H9 (cell line): Measurements from ENCODE around the gene EHD2. TPM values are rescaled to one million over a fixed set of nuclear protein-coding genes. Genes with fewer than 3 reads are reported as not detected.

Experiments
- DNase-seq: peaks from one replicate; pipeline ENCODE4 v3.0.0-alpha.2; 2017
- H2AFZ ChIP-seq: one replicate; pipeline ENCODE4 v1.6.1; 2013; ENCODE audit warnings: mild to moderate bottlenecking, low read length, control low read depth, moderate library complexity
- H2AK5ac ChIP-seq: 2 replicates; pipeline ENCODE4 v1.6.1; 2013; ENCODE audit warnings: low read length, control low read depth, mixed read lengths; ENCODE audit not compliant: insufficient read length
- H2BK120ac ChIP-seq: one replicate; pipeline ENCODE4 v1.6.1; 2013; ENCODE audit warnings: low read depth, mild to moderate bottlenecking, low read length, control low read depth, inconsistent platforms; ENCODE audit not compliant: poor library complexity, severe bottlenecking
- H2BK12ac ChIP-seq: 2 replicates; pipeline ENCODE4 v1.6.1; 2013; ENCODE audit warnings: low read length, control low read depth, mixed read lengths, low read depth; ENCODE audit not compliant: insufficient read length
- H2BK15ac ChIP-seq: 2 replicates; pipeline ENCODE4 v1.6.1; 2013; ENCODE audit warnings: low read depth, low read length, control low read depth
- H2BK20ac ChIP-seq: one replicate; pipeline ENCODE4 v1.6.1; 2013; ENCODE audit warnings: low read depth, mild to moderate bottlenecking, low read length, control low read depth, inconsistent platforms; ENCODE audit not compliant: poor library complexity, severe bottlenecking
- H2BK5ac ChIP-seq: 2 replicates; pipeline ENCODE4 v1.6.1; 2013; ENCODE audit warnings: low read length, control low read depth, mixed read lengths; ENCODE audit not compliant: insufficient read length
- H3K14ac ChIP-seq: 2 replicates; pipeline ENCODE4 v1.6.1; 2013; ENCODE audit warnings: low read length, control low read depth; ENCODE audit not compliant: insufficient read depth
- H3K18ac ChIP-seq: 2 replicates; pipeline ENCODE4 v1.6.1; 2013; ENCODE audit warnings: low read depth, mild to moderate bottlenecking, mixed read lengths, low read length, control low read depth; ENCODE audit not compliant: insufficient read length
- H3K23ac ChIP-seq: 2 replicates; pipeline ENCODE4 v1.6.1; 2013; ENCODE audit warnings: low read length, control low read depth, mixed read lengths, low read depth; ENCODE audit not compliant: insufficient read length
- H3K23me2 ChIP-seq: 2 replicates; pipeline ENCODE4 v1.6.1; 2013; ENCODE audit warnings: low read depth, mild to moderate bottlenecking, mixed read lengths, low read length, control low read depth; ENCODE audit not compliant: insufficient read length, poor library complexity, severe bottlenecking
- H3K27ac ChIP-seq: 2 replicates; pipeline ENCODE4 v1.5.1; 2013; ENCODE audit warnings: low read length, control low read depth, mixed read lengths, low read depth; ENCODE audit not compliant: insufficient read length
- H3K27me3 ChIP-seq: 2 replicates; pipeline ENCODE4 v1.6.1; 2013; ENCODE audit warnings: low read length, control low read depth, inconsistent platforms; ENCODE audit not compliant: insufficient read depth
- H3K4ac ChIP-seq: 2 replicates; pipeline ENCODE4 v1.6.1; 2013; ENCODE audit warnings: low read depth, mild to moderate bottlenecking, control low read depth, inconsistent platforms, low read length, moderate library complexity
- H3K4me1 ChIP-seq: 2 replicates; pipeline ENCODE4 v1.6.1; 2013; ENCODE audit warnings: low read length, control low read depth, inconsistent platforms; ENCODE audit not compliant: insufficient read depth
- H3K4me2 ChIP-seq: 2 replicates; pipeline ENCODE4 v1.6.1; 2013; ENCODE audit warnings: low read length, control low read depth, mixed read lengths; ENCODE audit not compliant: insufficient read length, insufficient read depth
- H3K56ac ChIP-seq: 2 replicates; pipeline ENCODE4 v1.6.1; 2013; ENCODE audit warnings: low read depth, mild to moderate bottlenecking, mixed read lengths, low read length, control low read depth; ENCODE audit not compliant: insufficient read length
- H3K79me1 ChIP-seq: 2 replicates; pipeline ENCODE4 v1.6.1; 2013; ENCODE audit warnings: low read depth, mild to moderate bottlenecking, moderate library complexity, low read length, control low read depth, inconsistent platforms; ENCODE audit not compliant: insufficient read depth, poor library complexity, severe bottlenecking
- H3K79me2 ChIP-seq: 2 replicates; pipeline ENCODE4 v1.6.1; 2013; ENCODE audit warnings: low read length, control low read depth, inconsistent platforms; ENCODE audit not compliant: insufficient read depth
- H3K9ac ChIP-seq: 2 replicates; pipeline ENCODE4 v1.6.1; 2013; ENCODE audit warnings: low read length, control low read depth, mixed read lengths; ENCODE audit not compliant: insufficient read length; ENCODE audit errors: extremely low read depth
- H3K9me3 ChIP-seq: one replicate; pipeline ENCODE4 v1.6.1; 2013; ENCODE audit warnings: low read depth, low read length, inconsistent platforms; ENCODE audit not compliant: control insufficient read depth
- H3T11ph ChIP-seq: one replicate; pipeline ENCODE4 v1.6.1; 2013; ENCODE audit warnings: mild to moderate bottlenecking, low read length, control low read depth, inconsistent platforms
- H4K20me1 ChIP-seq: one replicate; pipeline ENCODE4 v1.6.1; 2013; ENCODE audit not compliant: control insufficient read depth, insufficient read length, insufficient read depth
- H4K5ac ChIP-seq: 2 replicates; pipeline ENCODE4 v1.6.1; 2013; ENCODE audit warnings: low read depth, mild to moderate bottlenecking, mixed read lengths, low read length, control low read depth; ENCODE audit not compliant: insufficient read length
- H4K8ac ChIP-seq: replicated peaks from 2 replicates; pipeline ENCODE4 v1.6.1; 2013; ENCODE audit warnings: low read length, control low read depth, mixed read lengths, low read depth; ENCODE audit not compliant: insufficient read length
- H4K91ac ChIP-seq: 2 replicates; pipeline ENCODE4 v1.6.1; 2013; ENCODE audit warnings: low read depth, mild to moderate bottlenecking, moderate library complexity, mixed read lengths, low read length, control low read depth; ENCODE audit not compliant: insufficient read length
- H3K27ac Mint-ChIP-seq, 3 experiments: 2 replicates in 2 of 3; 3 replicates in 1 of 3; pipeline ENCODE4 v1.8.0; 2020 to 2021; ENCODE audit warnings: mixed read lengths in 3 of 3, mild to moderate bottlenecking in 1 of 3, moderate library complexity in 1 of 3
- H3K27me3 Mint-ChIP-seq: 2 replicates; pipeline ENCODE4 v1.8.0; 2021; ENCODE audit warnings: low read depth, mild to moderate bottlenecking, moderate library complexity, mixed read lengths
- H3K36me3 Mint-ChIP-seq, 3 experiments: 2 replicates in 2 of 3; 3 replicates in 1 of 3; pipeline ENCODE4 v1.8.0; 2020 to 2021; ENCODE audit warnings: low read depth in 3 of 3, mixed read lengths in 3 of 3; ENCODE audit not compliant: insufficient read depth in 1 of 3
- H3K4me1 Mint-ChIP-seq, 2 experiments: 2 replicates each; pipeline ENCODE4 v1.8.0; 2020; ENCODE audit warnings: mixed read lengths in 2 of 2
- H3K4me3 Mint-ChIP-seq, 2 experiments: 2 replicates in 1 of 2; 3 replicates in 1 of 2; pipeline ENCODE4 v1.8.0; 2020 to 2021; ENCODE audit warnings: mild to moderate bottlenecking in 2 of 2, mixed read lengths in 2 of 2, moderate library complexity in 1 of 2
- H3K9me3 Mint-ChIP-seq, 2 experiments: 2 replicates in 1 of 2; 3 replicates in 1 of 2; pipeline ENCODE4 v1.8.0; 2020; ENCODE audit warnings: mild to moderate bottlenecking in 2 of 2, mixed read lengths in 2 of 2, moderate library complexity in 1 of 2
- CTCF ChIP-seq: fragments of 200-600 bp; sonication (generic); conservative IDR thresholded peaks from 3 replicates; pipeline ENCODE4 v1.8.0; 2021; ENCODE audit warnings: antibody characterized with exemption, mild to moderate bottlenecking
- WGBS: extraction: QIAGEN DNeasy Blood & Tissue Kit; methylation state at CpG from one replicate; pipeline ENCODE4 v1.1.7; 2013; ENCODE audit warnings: missing lambda C conversion rate, low lambda C conversion rate, mixed read lengths; ENCODE audit not compliant: insufficient read length; ENCODE audit errors: extremely low coverage; 5-methylcytosine and 5-hydroxymethylcytosine counted together
- total RNA-seq: library from RNA; stranded (reverse); gene quantifications from 2 replicates; pipeline ENCODE4 v1.2.1, GENCODE V29; 2021

EHD2 gene
- total RNA-seq, 1 experiment from 2014 or later: 19.7 TPM

GRCh38 chr19:47757617-47758442 lies 44.6 kb downstream of the EHD2 start:
- H3K36me3 Mint-ChIP-seq: peaks cover 43 to 57% (median 56%) of the 10 kb centered on the region in 3 experiments
- H2BK120ac ChIP-seq: no peak overlapping the region
- no peak overlapping the region for H3K9ac ChIP-seq
- H3K23ac ChIP-seq: no peak overlapping the region
- no peaks in the 10 kb centered on the region for H3K79me1 ChIP-seq
- no peaks in the 10 kb centered on the region for H3K27me3 Mint-ChIP-seq
- no peaks in the 10 kb centered on the region for H3K9me3 ChIP-seq
- H3K4ac ChIP-seq: no peak overlapping the region
- no peaks in the 10 kb centered on the region for H3K79me2 ChIP-seq
- no peak for TF ChIP-seq CTCF
- no peak for DNase-seq
- H2AFZ ChIP-seq: no peak overlapping the region
- H2BK15ac ChIP-seq: no peak overlapping the region
- no peak overlapping the region for H3K18ac ChIP-seq
- H2BK20ac ChIP-seq: no peak overlapping the region
- no peaks in the 10 kb centered on the region for H3K27me3 ChIP-seq
- H4K20me1 ChIP-seq: no peaks in the 10 kb centered on the region
- H3T11ph ChIP-seq: no peak overlapping the region
- no peaks in the 10 kb centered on the region for H3K4me1 ChIP-seq
- H3K56ac ChIP-seq: no peak overlapping the region
- H3K23me2 ChIP-seq: no peaks in the 10 kb centered on the region
- no peak overlapping the region for H2BK12ac ChIP-seq
- H4K5ac ChIP-seq: no peak overlapping the region
- H3K27ac Mint-ChIP-seq: no peak overlapping the region
- no peak overlapping the region for H2BK5ac ChIP-seq
- peaks cover 0 to 3% of the 10 kb centered on the region in 2 experiments; a peak in 1 of 5 replicates for H3K9me3 Mint-ChIP-seq
- H3K4me1 Mint-ChIP-seq: no peaks in the 10 kb centered on the region
- H4K8ac ChIP-seq: no peak overlapping the region
- no peak overlapping the region for H3K27ac ChIP-seq
- H3K14ac ChIP-seq: no peak overlapping the region
- H4K91ac ChIP-seq: no peak overlapping the region
- H2AK5ac ChIP-seq: no peak overlapping the region
- no peak overlapping the region for H3K4me2 ChIP-seq
- WGBS: no CpG with 5 or more reads among the region's 14 CpGs
- no peak overlapping the region for H3K4me3 Mint-ChIP-seq
